GM20431 (cell line): ENCODE results near the gene NCOR2.

ENCODE experiments used
- in situ Hi-C: fragments of 300-500 bp; cut with MseI, MboI; formaldehyde crosslinking; loops from one replicate; pipeline ENCODE4 v1.15.0; 2020; ENCODE audit warnings: low sequenced_read_pairs; ENCODE audit not compliant: unreplicated experiment

The NCOR2 gene

GRCh38 chr12:124562018-124562795 is 5.2 kb downstream of the NCOR2 start:
- in situ Hi-C loops: no loop called here

GRCh38 chr12:124561231-124561630 is 6.2 kb downstream of the NCOR2 start:
- in situ Hi-C loops: no loop called here

GRCh38 chr12:124560146-124560890 is 7.1 kb downstream of the NCOR2 start:
- in situ Hi-C loops: no loop called here

GRCh38 chr12:124559182-124560017 is 8.0 kb downstream of the NCOR2 start:
- in situ Hi-C loops: no loop called here

- in situ Hi-C loops: no loop called here
Measured at GRCh38 chr12:124558313-124558712, 9.1 kb downstream of the NCOR2 start.

GRCh38 chr12:124557518-124558223 is 9.7 kb downstream of the NCOR2 start:
- in situ Hi-C loops: no loop called here

GRCh38 chr12:124556896-124557501 is 10.4 kb downstream of the NCOR2 start:
- in situ Hi-C loops: no loop called here

GRCh38 chr12:124556074-124556466 is 11.3 kb downstream of the NCOR2 start:
- in situ Hi-C loops: no loop called here

GRCh38 chr12:124555168-124556073 is 12.0 kb downstream of the NCOR2 start:
- in situ Hi-C loops: no loop called here

- in situ Hi-C loops: no loop called here
Measured at GRCh38 chr12:124554429-124555029, 12.9 kb downstream of the NCOR2 start.

- in situ Hi-C loops: no loop called here
Measured at GRCh38 chr12:124553862-124554428, 13.5 kb downstream of the NCOR2 start.

- in situ Hi-C loops: no loop called here
Measured at GRCh38 chr12:124551268-124552144, 15.9 kb downstream of the NCOR2 start.

GRCh38 chr12:124550123-124551089 is 17.0 kb downstream of the NCOR2 start:
- in situ Hi-C loops: no loop called here

- in situ Hi-C loops: no loop called here
Measured at GRCh38 chr12:124549629-124550028, 17.8 kb downstream of the NCOR2 start.

- in situ Hi-C loops: no loop called here
Measured at GRCh38 chr12:124548854-124549378, 18.5 kb downstream of the NCOR2 start.

GRCh38 chr12:124547626-124548025 is 19.8 kb downstream of the NCOR2 start:
- in situ Hi-C loops: no loop called here
